MV-4-11 (cell line): Measurements from ENCODE around the gene MPPED1.

Experiments used
- DNase-seq: peaks from one replicate; lab custom pipeline; 2025; lab: John Stamatoyannopoulos, UW

MPPED1 gene

DNA sequence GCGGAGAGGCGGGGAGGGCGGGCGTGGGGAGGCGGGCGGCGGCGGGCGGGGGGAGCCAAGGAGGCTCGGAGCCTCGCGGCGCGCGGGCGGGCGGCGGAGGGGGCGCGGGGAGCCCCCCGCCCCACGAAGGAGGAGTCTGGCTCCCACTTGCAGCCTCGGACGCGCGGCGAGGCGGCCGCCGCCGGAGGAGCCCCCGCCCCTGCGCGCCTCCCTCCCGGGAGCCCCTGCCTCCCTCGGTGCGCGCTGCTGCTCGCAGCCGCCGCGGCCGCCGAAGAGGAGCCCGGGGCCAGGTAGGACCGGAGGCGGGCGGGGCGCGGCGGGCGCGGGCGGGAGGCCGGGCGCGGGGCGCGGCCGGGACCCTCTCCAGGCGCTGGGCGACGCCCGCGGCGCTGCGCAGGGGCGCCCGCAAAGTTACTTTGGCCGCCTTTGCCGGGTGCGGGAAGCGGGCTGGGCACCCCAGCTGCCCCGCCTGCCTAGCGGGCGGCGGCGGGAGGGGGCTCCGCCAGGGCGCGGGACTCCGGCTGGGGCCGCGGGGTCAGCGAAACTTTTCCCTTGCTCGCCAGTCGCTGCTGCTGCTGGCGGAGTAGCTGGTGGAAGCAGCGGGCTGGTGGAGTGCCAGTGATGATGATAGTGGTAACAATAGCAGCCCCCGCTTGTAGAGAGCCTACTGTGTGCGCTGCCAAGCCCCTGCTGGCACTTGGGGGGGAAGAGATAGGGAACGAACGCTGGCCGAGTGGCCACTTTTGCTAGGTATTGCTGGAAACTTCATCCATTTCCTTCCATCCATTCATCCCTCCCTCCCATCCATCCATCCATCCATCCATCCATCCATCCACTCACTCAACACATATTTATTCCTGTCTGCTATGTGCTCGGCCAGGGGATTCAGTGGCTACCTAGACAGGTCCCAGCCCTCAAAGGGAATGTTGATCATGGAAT lies at the start of gene MPPED1:
TSS of gene MPPED1 (plus strand) at position 146 of the 939 bp plus-strand sequence. CDS start 12,972 bp downstream, outside the sequence.
- DNase-seq = no peak

DNA sequence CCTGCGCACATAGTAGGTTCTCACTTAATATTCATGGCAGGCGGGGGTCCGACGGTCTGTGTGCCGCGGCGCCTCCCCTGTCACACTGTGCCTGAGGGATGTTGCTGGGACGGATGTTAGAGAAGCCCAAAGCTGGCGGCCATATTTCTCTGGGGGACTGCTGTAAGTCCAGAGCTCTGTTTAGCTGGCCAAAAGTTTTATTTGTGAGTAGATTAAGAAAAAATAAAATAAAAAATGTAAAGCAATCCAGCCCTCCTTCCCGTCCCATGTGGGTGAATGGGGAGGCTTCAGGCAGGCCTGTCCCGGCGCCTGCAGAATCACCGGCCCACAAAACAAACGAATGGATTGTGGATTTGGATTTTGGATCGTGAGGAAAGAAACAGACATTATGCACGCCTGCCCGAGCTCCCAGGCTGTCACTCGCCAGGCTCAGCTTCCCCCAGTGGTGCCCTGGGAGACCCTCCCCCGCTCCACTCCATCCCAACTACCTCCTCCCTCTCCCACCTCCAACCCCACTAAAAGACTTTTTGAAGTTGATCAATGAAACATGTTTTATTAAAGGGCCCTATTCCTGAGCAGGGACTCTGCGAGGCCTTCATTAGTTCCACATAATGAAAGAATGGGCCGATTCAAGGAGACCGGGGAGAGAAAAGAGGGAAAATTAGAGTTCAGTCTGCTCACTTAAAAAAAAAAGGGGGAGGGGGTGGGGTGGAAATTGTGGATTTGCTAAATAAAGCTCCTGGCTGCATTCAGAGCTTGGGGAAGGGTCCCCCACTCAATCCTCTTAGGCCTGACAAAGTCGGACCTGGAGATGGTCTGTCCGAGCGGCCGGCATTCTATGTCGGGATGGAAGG lies 48.3 kb upstream of the MPPED1 start:
- no peak for DNase-seq

DNA sequence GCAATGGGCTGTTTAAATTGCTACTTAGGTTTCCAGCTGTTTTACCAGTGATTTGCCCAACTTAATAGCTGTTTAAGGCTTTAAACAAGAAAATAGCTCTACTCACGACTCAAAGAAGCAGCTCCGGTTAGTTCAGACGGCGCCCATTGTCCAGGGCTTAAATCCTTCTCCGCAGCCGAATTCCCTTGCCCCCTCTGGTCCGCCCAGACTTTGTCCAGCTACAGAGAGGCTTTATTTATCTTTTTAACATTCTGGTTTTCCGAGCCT lies 47.7 kb upstream of the MPPED1 start:
- DNase-seq = no peak

GRCh38 chr22:43365715-43366440 lies 45.9 kb upstream of the MPPED1 start:
- no peak for DNase-seq

DNA sequence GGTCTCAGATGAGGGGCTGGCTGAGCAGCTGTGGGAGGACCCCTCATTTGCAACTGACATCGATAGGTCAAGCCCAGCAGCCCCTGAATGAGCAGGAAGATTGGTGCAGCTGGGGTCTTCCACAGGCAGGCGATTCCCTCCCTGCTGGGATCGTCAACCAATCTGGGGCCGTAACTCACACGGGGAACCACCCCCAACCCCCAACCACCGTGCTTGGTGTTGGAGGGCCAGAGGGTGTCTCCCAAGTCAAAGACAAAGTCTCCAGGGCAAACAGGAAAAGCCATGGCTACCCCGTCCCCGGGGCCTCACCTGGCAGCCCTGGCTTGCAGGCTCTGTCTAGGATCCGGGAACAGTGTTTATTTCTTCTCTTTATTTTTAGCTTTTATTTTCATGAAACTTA lies 41.8 kb upstream of the MPPED1 start:
- DNase-seq = no peak

- DNase-seq = no peak
Measured at GRCh38 chr22:43375951-43376455, 35.8 kb upstream of the MPPED1 start.

DNA sequence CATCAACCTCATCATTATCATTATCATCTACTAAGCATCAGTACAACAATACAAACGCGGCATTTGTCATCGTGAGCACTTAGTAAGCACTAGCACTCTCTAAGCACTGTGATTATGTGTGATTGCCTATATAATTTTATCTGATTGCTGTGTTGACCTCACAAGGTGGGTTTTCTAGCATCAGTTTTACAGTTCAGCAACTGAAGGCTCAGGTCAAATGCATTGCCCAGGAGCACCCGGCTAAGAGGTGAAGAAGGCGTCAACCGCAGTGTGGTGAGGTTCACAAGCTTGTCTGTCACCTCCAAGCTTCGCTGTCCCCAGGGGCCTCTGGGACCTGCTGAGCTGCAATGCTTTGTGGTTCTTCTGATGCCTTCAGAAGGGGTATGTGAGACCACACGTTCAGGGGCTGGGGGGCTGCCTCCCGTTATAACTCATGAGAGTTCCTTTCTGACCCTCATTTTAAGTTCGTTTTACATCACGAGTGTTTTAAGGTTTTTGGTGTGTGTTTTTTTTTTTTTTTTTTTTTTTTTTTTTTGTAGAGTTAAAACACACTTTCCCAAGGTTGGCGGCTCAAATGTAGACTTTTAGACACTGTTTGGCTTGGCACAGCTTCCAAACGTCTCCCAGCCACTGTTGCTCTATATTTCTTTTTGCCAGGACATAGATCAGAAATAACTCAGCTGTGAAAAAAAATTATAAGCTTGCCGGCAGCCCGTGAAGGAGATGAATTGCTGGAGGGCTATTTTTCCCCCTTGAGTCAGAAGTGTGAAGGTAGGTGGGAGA lies 34.9 kb upstream of the MPPED1 start:
- DNase-seq = no peak

DNA sequence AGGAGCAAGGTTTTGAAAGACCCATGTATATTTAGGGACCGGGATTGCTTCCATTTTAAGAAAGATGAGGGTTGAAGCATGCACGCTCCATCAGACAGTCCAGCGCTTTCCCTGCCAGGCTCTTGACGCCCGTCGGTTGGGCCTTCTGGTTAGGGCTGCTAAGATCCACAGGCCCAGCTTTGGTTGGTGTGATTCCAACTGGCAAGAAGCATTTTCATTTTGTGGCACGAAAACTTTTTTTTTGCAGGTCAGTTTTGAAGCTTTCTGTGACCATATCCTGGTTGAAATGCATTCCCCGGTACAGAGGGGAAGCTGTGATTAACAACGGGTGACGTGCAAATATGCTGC lies 34.3 kb upstream of the MPPED1 start:
- no peak for DNase-seq

DNA sequence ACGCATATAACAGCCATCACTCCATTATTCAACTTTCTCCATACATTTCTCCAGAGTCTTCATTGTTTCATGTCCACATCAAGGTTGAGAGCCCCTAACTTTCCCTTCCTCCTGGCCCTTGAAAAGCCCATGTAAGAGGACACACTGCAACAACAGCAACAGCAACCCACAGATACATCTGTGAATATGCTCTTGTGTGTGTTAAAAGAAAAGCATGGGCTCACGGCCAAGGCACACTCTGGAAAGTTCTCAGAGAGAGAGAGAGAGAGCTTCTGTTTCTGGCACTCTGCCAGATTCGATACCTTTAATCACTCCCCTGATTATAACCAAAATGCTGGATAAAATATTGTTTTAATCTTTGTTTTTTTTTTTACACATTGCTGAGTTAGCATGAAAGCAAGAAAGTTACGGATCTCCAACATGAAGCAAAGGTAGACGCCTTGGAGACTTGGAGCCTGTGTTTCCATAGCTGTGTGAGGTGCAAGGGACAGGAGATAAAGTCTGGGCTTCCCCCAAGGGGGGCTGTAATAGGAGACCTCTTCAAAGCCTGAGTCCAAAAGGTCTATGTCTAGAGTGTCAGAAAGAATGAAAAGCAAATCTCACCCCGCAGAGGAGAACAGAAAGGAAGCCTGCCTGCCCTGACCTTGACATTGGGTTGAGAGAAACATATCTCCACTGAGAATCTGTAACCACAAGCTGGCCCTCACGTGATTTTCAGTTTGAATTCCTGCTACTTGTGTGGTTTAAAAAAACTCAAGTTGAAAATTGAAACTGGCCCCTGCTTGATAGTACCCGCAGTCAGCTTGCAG lies 33.7 kb upstream of the MPPED1 start:
- DNase-seq = peak; percentile 75

- DNase-seq = peak; percentile 89
Measured at GRCh38 chr22:43381693-43382092, 30.1 kb upstream of the MPPED1 start.

GRCh38 chr22:43384863-43385262 lies 27.0 kb upstream of the MPPED1 start:
- no peak for DNase-seq

- DNase-seq = peak; percentile 70
Measured at GRCh38 chr22:43385770-43386641, 25.8 kb upstream of the MPPED1 start.

GRCh38 chr22:43387815-43388214 lies 24.0 kb upstream of the MPPED1 start:
- DNase-seq = no peak

DNA sequence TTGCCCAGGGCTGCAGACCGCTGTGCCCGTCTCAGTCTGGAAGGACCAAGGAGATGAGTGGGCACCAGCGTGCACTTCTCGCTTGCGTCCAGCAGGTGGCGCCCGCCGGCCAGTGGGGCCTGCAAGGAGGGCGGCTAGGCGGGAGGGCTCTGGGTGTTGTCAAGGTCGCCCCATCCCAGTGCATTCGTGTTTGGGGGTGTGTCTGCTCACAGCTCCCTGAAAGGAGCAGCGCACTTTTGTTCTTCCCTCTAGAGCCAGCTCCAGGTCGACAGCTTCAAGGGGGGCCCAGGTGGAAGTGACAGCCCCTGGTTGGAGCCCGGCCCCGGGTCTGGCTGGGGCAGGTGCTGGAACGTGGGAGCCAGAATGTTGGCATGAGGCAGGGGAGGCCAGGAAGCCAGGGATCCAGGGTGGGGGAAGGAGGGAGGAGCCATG lies 23.4 kb upstream of the MPPED1 start:
- peak; percentile 40 for DNase-seq

DNA sequence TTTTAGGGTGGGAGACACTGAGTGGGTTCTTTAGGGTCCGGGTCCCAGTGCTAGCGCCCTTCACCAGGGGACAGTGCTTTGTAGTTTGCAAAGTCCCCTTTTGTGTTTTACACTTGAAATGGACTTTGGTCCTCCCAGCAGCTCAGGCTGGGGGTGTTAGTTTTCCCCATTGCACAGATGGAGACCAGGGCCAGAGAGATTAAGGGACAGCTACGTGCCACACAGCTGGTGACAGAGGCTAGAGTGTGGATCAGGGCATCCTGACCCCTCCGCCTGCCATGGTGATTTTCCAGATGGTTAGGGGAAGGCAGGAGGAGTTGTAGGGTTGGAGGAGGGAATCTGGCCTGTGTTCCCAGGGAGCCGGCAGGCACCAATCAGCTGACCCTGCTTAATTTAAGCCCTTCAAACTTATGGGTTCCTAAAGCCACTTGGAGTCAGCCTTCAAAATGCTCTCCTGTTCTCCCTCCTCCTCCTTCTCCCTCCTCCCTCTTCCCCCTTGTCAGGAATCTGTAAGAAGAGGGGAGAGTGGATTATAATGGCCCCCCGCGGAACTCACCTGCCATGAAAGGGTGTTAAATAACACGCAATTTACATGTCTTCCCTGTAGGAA lies 22.5 kb upstream of the MPPED1 start:
- no peak for DNase-seq

DNA sequence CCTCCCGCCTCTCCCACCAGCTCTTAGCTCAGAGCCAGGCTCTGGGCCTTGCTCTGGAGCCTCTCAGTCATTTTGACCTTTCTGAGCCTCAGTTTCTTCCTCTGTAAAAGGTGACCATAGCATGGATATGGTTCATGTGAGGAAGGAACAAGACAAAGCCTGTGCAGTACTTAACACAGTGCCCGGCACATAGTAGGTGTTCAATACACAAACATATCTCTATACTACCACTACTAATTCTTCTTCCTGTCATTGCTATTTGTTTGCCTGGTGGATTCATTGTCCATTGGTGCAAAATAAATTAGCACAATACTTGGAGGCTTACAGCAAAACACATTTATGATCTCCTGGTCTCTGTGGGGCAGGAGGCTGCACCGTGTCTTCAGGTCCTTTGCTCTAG lies 21.6 kb upstream of the MPPED1 start:
- DNase-seq = no peak

- no peak for DNase-seq
Measured at GRCh38 chr22:43390872-43391271, 20.9 kb upstream of the MPPED1 start.

DNA sequence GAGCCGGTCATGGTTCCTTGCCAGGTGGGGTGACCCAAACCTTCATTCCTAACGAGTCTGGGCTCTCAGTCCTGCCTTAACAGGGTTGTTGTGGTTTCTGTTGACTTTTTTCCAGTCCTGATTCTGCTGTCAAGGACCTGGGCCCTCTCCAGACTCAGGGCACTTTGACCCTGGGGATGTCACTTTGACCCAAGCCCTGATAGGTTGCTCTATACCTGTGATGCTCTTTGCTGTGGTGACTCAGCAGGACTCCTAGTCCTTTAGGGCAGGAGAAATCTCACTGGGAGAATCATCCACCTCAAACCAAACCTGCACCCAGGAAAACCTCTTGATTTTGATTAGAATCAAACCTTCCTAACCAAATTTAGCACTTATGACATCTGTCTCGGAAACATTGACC lies 20.5 kb upstream of the MPPED1 start:
- no peak for DNase-seq

DNA sequence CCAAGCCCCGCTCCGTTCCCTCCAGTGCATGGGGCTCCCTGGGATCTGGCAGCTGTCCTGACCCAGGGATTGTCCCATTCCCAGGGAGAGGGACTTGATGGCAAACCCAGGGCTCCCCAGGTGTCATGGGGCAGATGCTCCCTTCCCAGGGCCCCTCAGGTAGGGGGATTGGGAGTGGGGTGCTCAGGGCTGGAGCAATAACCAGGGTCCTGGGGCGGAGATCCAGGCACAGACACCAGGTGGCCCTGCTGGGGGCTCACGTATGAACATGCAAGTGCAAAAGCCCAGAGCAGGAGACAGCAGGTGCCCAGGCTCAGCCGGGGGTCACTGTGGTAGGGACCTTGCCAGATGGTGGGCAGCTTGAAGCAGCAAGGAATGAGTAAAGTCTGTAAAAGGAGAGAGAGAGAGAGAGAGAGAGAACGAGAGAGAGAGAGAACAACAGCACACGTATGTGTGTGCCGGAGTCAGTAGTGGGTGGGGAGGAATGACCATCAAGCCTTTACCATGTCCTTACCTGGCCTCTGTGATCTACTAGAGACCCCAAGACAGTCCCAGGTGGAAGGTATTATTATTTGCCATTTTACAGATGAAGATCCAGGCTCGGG lies 19.3 kb upstream of the MPPED1 start:
- DNase-seq = no peak
